ENCODE data around the gene SYCP3.
"Not testable (repeated sequence)": the region's sequence is repeated elsewhere in the genome, so short reads cannot be mapped to it uniquely, and the experiment has no call there.

Gene SYCP3

GRCh38 chr12:101759396-101760047 is 20.3 kb upstream of the SYCP3 start:
- peak in 1 of 2 experiments; percentile 12 for DNase-seq

GRCh38 chr12:101750152-101750551 is 10.9 kb upstream of the SYCP3 start:
- no peak for DNase-seq

- no peak for DNase-seq
Observed at GRCh38 chr12:101749657-101750056, 10.4 kb upstream of the SYCP3 start.

- no peak for DNase-seq
Observed at GRCh38 chr12:101748907-101749306, 9.6 kb upstream of the SYCP3 start.

- DNase-seq: no peak
Observed at GRCh38 chr12:101747697-101748096, 8.4 kb upstream of the SYCP3 start.

- no peak for DNase-seq
Observed at GRCh38 chr12:101746661-101747060, 7.4 kb upstream of the SYCP3 start.

GRCh38 chr12:101746196-101746595 is 6.9 kb upstream of the SYCP3 start:
- no peak for DNase-seq

- no peak for DNase-seq
Observed at GRCh38 chr12:101745481-101745880, 6.2 kb upstream of the SYCP3 start.

- no peak for DNase-seq
Observed at GRCh38 chr12:101743724-101744472, 4.6 kb upstream of the SYCP3 start.

GRCh38 chr12:101743242-101743641 is 4.0 kb upstream of the SYCP3 start:
- no peak for DNase-seq

GRCh38 chr12:101740980-101741379 is 1.7 kb upstream of the SYCP3 start:
- no peak for DNase-seq

- no peak for DNase-seq
Observed at GRCh38 chr12:101740566-101740965, 1.3 kb upstream of the SYCP3 start.

- no peak for DNase-seq
Observed at GRCh38 chr12:101737476-101737875, 1.8 kb downstream of the SYCP3 start.

GRCh38 chr12:101734482-101734881 is 4.8 kb downstream of the SYCP3 start:
- DNase-seq: not testable (repeated sequence)

- no peak for DNase-seq
Observed at GRCh38 chr12:101733166-101733565, 6.1 kb downstream of the SYCP3 start.

- no peak for DNase-seq
Observed at GRCh38 chr12:101732318-101732717, 6.9 kb downstream of the SYCP3 start.

GRCh38 chr12:101729842-101730241 is 9.4 kb downstream of the SYCP3 start:
- no peak for DNase-seq

GRCh38 chr12:101727098-101727497 is 12.2 kb downstream of the SYCP3 start:
- DNase-seq: no peak

GRCh38 chr12:101722392-101722791 is 16.9 kb downstream of the SYCP3 start:
- no peak for DNase-seq

- DNase-seq: no peak
Observed at GRCh38 chr12:101720118-101720517, 19.1 kb downstream of the SYCP3 start.

- DNase-seq: no peak
Observed at GRCh38 chr12:101719566-101719965, 19.7 kb downstream of the SYCP3 start.

- no peak for DNase-seq
Observed at GRCh38 chr12:101714877-101715444, 24.3 kb downstream of the SYCP3 start.

GRCh38 chr12:101713930-101714329 is 25.3 kb downstream of the SYCP3 start:
- no peak for DNase-seq

- DNase-seq: no peak
Observed at GRCh38 chr12:101713059-101713682, 26.1 kb downstream of the SYCP3 start.
